GM21367 (cell line): ENCODE measurements around the gene ITPRIPL1.
A peak's percentile ranks its signal among the peaks of the same experiment; 100 is the strongest.

Experiments used
- ATAC-seq: cut with Tn5 transposase; IDR thresholded peaks from one replicate; pipeline ENCODE4 v1.9.1; 2021; ENCODE audit not compliant: unreplicated experiment

ITPRIPL1 gene

DNA sequence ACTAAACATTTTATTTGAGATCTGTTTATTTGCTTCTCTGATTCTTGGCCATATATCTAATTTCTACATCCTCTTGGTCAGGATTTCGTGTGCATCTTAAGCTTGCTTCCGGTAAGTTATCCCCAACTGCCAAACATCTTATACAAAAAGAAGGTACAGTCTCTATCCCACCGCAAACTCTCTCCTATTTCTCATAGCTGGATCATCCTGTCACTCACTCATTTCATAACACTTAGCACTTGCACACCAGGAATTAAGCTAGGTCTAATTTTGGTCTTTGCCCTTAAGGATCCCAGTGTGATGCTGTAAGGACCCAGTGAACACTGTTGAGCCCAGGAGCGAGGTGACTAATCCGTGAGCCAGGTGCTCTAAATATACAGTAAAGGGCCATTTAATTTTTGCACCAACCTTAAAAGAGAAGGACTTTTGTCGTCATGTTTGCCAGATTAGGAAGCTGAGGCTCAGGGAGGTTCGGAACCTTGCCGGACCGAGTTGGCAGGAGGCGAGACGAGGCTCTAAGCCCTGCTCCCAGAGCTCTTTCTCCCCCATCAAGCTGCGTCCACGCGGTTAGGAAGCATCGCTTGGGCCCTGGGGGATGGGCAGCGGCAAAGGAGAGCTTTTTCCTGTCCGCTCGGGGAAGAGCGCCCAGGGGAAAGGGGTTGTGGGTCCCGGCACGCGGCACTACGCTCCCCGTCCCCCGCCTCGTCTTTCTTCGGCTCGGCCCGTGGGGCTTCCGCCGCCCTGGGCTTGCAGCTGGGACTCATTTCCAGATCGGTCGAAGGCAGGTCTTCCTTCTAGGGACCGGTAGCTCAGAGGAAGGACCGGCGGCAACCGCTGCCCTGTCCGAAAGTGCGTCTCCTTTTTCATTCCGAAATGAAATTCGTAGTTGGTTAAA lies 4.1 kb upstream of the ITPRIPL1 start:
- peak; percentile 12 for ATAC-seq

- ATAC-seq: no peak
These were observed 1.3 kb upstream of the ITPRIPL1 start for GRCh38 chr2:96323849-96324248.

GRCh38 chr2:96324721-96325040 lies 436 bp upstream of the ITPRIPL1 start:
- ATAC-seq: no peak

DNA sequence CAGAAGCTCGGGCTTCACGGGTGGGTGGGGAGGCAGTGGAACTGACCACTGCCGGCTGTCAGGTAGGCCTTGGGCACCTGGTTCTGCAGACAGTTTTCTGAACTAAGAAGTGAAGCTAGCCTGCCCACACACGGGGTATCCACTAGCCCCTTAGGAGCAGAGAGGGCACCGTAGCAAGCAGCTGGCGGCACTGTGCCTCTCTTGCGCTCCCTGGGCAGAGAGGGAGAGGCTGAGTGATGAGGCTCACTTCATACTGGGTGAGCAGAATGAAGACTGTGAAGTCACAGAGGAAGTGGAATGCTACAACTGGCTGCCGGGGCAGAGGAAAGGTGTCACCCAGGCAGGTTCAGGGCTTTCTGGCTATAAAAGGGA lies 753 bp downstream of the ITPRIPL1 start:
- ATAC-seq: no peak

GRCh38 chr2:96326564-96326963 lies 1.4 kb downstream of the ITPRIPL1 start:
- no peak for ATAC-seq

GRCh38 chr2:96326990-96327820 lies 2.1 kb downstream of the ITPRIPL1 start:
- no peak for ATAC-seq

GRCh38 chr2:96329456-96329855 lies 4.3 kb downstream of the ITPRIPL1 start:
- no peak for ATAC-seq

- no peak for ATAC-seq
These were observed 4.8 kb downstream of the ITPRIPL1 start for GRCh38 chr2:96329874-96330273.

DNA sequence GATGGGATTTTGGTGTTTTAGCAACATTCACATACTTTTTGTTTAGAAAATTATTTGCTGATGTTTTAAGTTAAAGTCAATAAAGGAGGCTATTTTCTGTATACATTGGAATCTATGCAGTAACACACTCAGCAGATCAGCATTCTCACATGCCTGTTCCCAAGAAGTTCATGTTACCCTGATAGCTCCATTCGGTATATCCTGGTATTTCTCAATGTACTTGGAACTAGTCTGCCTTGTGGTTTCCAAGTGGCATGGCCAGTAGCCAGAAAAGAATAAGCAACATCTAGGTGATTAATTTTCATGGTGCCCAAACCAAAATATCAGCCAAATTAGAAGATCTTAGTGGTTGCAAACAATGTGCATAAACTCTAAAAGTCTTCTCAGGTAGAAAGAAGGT lies 5.3 kb downstream of the ITPRIPL1 start:
- ATAC-seq: no peak

- no peak for ATAC-seq
These were observed 8.6 kb downstream of the ITPRIPL1 start for GRCh38 chr2:96333708-96334107.

- ATAC-seq: no peak
These were observed 11.1 kb downstream of the ITPRIPL1 start for GRCh38 chr2:96336104-96336775.

GRCh38 chr2:96336873-96337272 lies 11.8 kb downstream of the ITPRIPL1 start:
- ATAC-seq: no peak

- ATAC-seq: no peak
These were observed 15.6 kb downstream of the ITPRIPL1 start for GRCh38 chr2:96340493-96341414.

- no peak for ATAC-seq
These were observed 16.5 kb downstream of the ITPRIPL1 start for GRCh38 chr2:96341641-96342040.

- no peak for ATAC-seq
These were observed 17.0 kb downstream of the ITPRIPL1 start for GRCh38 chr2:96342085-96342484.

DNA sequence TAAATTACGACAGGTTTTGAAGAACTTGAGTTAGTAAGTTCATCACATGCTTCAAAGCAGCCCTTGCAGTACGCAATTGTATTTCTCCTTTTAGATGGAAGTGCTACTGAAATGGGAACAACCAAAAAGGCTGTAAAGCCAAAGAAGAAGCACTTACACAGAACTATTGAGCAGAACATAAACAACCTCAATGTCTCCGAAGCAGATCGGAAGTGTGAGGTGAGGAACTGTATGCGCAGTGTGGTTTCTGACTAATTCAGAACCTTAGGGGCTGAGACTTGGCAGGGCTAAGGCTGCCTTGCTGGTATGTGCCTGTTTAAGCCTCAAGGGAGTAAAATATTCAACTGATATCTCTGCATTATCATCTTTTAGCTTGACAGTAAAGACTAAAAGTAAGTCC lies 18.9 kb downstream of the ITPRIPL1 start:
- ATAC-seq: peak; percentile 76

- no peak for ATAC-seq
These were observed 20.3 kb downstream of the ITPRIPL1 start for GRCh38 chr2:96345438-96345837.

DNA sequence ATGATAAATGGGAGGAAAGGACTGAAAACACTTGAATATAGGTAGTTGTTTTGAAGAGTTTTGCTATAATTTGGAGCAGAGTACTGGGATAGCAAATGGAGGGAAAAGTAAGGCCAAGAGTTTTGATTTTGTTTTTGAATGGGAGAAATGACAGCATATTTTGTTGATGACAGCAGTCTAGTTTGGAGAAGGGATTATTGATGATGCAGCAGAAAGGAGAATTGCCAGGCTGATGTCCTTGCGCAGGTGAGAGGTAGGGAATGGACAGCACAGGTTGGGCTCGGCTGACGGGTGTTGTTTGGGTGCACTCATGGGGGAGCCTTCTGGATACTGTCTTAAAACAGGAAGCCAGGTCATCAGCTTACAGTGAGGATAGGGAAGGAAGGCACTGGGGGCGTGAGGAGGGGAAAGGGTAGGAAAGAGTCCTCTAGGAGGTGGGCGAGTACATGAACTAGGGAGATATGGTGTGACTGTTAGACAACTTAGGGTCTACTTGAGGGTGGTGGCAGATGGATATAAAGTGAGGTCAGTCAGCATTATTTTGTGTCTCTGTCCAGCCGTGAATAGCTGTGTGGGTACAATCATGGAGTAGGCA lies 20.8 kb downstream of the ITPRIPL1 start:
- no peak for ATAC-seq

GRCh38 chr2:96347395-96347794 lies 22.3 kb downstream of the ITPRIPL1 start:
- ATAC-seq: no peak

GRCh38 chr2:96353032-96353561 lies 28.0 kb downstream of the ITPRIPL1 start:
- no peak for ATAC-seq
